H1 (cell line): Measurements from ENCODE around the gene MTMR6. TPM values are rescaled to one million over a fixed set of nuclear protein-coding genes. Genes with fewer than 3 reads are reported as not detected.

Experiments
- CTCF ChIA-PET: fragments of 300-600 bp; sonication (Branson Sonifier 250); formaldehyde crosslinking; loops from one replicate; lab custom pipeline; 2021; ENCODE audit not compliant: partially characterized antibody; lab: Charles Lee
- POLR2A ChIA-PET: fragments of 300-600 bp; sonication (Branson Sonifier 250); formaldehyde crosslinking; loops from one replicate; lab custom pipeline; 2021; ENCODE audit warnings: inconsistent platforms; ENCODE audit not compliant: partially characterized antibody; lab: Charles Lee
- DNase-seq, 2 experiments: peaks; one replicate each; pipeline versions ENCODE4 v3.0.0 to v3.0.0-alpha.2; 2010 to 2022; ENCODE audit warnings: low spot score in 2 of 2, low read depth in 1 of 2, mixed read lengths in 1 of 2
- FAIRE-seq: peaks from 2 replicates; lab custom pipeline; 2011; peaks lifted over from hg19 to GRCh38; lab: Jason Lieb, UNC
- H2AFZ ChIP-seq: 2 replicates; pipeline ENCODE4 v1.8.1; 2012; ENCODE audit warnings: low read length, inconsistent platforms
- H2AK5ac ChIP-seq: 2 replicates; pipeline ENCODE4 v1.6.1; 2013; ENCODE audit warnings: low read depth, low read length
- H2BK120ac ChIP-seq: replicated peaks from 2 replicates; pipeline ENCODE3; 2013; ENCODE audit warnings: low read depth, low read length, inconsistent platforms
- H2BK12ac ChIP-seq: 2 replicates; pipeline ENCODE4 v1.6.1; 2013; ENCODE audit warnings: low read depth, low read length
- H2BK15ac ChIP-seq: 2 replicates; pipeline ENCODE4 v1.6.1; 2013; ENCODE audit warnings: low read length
- H2BK20ac ChIP-seq: 2 replicates; pipeline ENCODE4 v1.6.1; 2013; ENCODE audit warnings: low read length
- H2BK5ac ChIP-seq: 2 replicates; pipeline ENCODE4 v1.6.1; 2013; ENCODE audit warnings: low read depth, low read length
- H3K14ac ChIP-seq: 2 replicates; pipeline ENCODE4 v1.6.1; 2013; ENCODE audit warnings: inconsistent platforms; ENCODE audit not compliant: insufficient read length
- H3K18ac ChIP-seq: 2 replicates; pipeline ENCODE4 v1.6.1; 2013; ENCODE audit warnings: low read length; ENCODE audit errors: extremely low read depth
- H3K23ac ChIP-seq: 2 replicates; pipeline ENCODE4 v1.6.1; 2013; ENCODE audit warnings: inconsistent platforms; ENCODE audit not compliant: insufficient read length
- H3K23me2 ChIP-seq: 2 replicates; pipeline ENCODE4 v1.6.1; 2013; ENCODE audit warnings: low read depth, low read length
- H3K27ac ChIP-seq: 2 replicates; pipeline ENCODE4 v1.6.1; 2011; ENCODE audit warnings: low read depth, low read length, inconsistent platforms
- H3K27me3 ChIP-seq, 4 experiments: replicated peaks in 1 of 4; 1 replicate in 1 of 4; 2 replicates in 3 of 4; pipeline versions ENCODE4 v1.6.1 to v1.8.1; 2011 to 2013; ENCODE audit warnings: low read length in 3 of 4, mild to moderate bottlenecking in 3 of 4, inconsistent platforms in 2 of 4, mixed read lengths in 2 of 4, moderate library complexity in 1 of 4; ENCODE audit not compliant: control insufficient read depth in 3 of 4, insufficient read depth in 3 of 4; ENCODE audit errors: extremely low read depth in 1 of 4
- H3K36me3 ChIP-seq, 4 experiments: 2 replicates each; pipeline versions ENCODE4 v1.6.1 to v1.8.1; 2011 to 2013; ENCODE audit warnings: mild to moderate bottlenecking in 4 of 4, low read length in 3 of 4, moderate library complexity in 2 of 4, control low read depth in 1 of 4, inconsistent platforms in 1 of 4; ENCODE audit not compliant: insufficient read depth in 4 of 4, control insufficient read depth in 2 of 4
- H3K4ac ChIP-seq: replicated peaks from 2 replicates; pipeline ENCODE3; 2013; ENCODE audit warnings: low read length, low read depth, mixed read lengths, inconsistent platforms; ENCODE audit not compliant: insufficient read length
- H3K4me1 ChIP-seq, 4 experiments: replicated peaks in 1 of 4; 1 replicate in 1 of 4; 2 replicates in 3 of 4; pipeline versions ENCODE4 v1.6.1 to v1.8.1; 2011 to 2013; ENCODE audit warnings: low read length in 3 of 4, inconsistent platforms in 2 of 4, mixed read lengths in 1 of 4; ENCODE audit not compliant: insufficient read depth in 4 of 4, control insufficient read depth in 3 of 4
- H3K4me2 ChIP-seq, 2 experiments: 2 replicates each; pipeline versions ENCODE4 v1.6.1 to v1.8.1; 2011 to 2013; ENCODE audit warnings: low read depth in 2 of 2, low read length in 2 of 2, control low read depth in 1 of 2, inconsistent platforms in 1 of 2, mild to moderate bottlenecking in 1 of 2; ENCODE audit not compliant: insufficient read depth in 1 of 2
- H3K4me3 ChIP-seq, 4 experiments: fragments of 200-600, 300-600 bp in 1 of 4; sonication (generic), shearing (Covaris generic), sonication (Bioruptor Twin) in 1 of 4; 2 replicates each; pipeline versions ENCODE4 v1.5.1 to v1.8.1; 2011 to 2016; ENCODE audit warnings: low read length in 4 of 4, low read depth in 3 of 4, control low read depth in 2 of 4, inconsistent platforms in 2 of 4, mild to moderate bottlenecking in 2 of 4, mixed read lengths in 1 of 4, moderate library complexity in 1 of 4; ENCODE audit not compliant: insufficient read depth in 2 of 4; ENCODE audit errors: extremely low read depth in 1 of 4
- H3K56ac ChIP-seq: replicated peaks from 2 replicates; pipeline ENCODE3; 2013; ENCODE audit warnings: low read depth, mild to moderate bottlenecking, mixed read lengths, low read length, inconsistent platforms; ENCODE audit not compliant: insufficient read length
- H3K79me1 ChIP-seq: 2 replicates; pipeline ENCODE4 v1.6.1; 2013; ENCODE audit warnings: low read depth, low read length, control low read depth
- H3K79me2 ChIP-seq, 2 experiments: 2 replicates each; pipeline versions ENCODE4 v1.6.1 to v1.8.1; 2012 to 2013; ENCODE audit warnings: low read length in 2 of 2, mild to moderate bottlenecking in 2 of 2, inconsistent platforms in 1 of 2; ENCODE audit not compliant: insufficient read depth in 2 of 2, control insufficient read depth in 1 of 2
- H3K9ac ChIP-seq, 4 experiments: replicated peaks in 1 of 4; 1 replicate in 1 of 4; 2 replicates in 3 of 4; pipeline versions ENCODE4 v1.6.1 to v1.8.1; 2011 to 2013; ENCODE audit warnings: low read depth in 3 of 4, low read length in 3 of 4, control low read depth in 2 of 4, mild to moderate bottlenecking in 2 of 4, moderate library complexity in 2 of 4, inconsistent platforms in 1 of 4; ENCODE audit errors: extremely low read depth in 1 of 4
- H3K9me3 ChIP-seq, 2 experiments: 2 replicates each; pipeline versions ENCODE4 v1.6.1 to v1.8.1; 2012 to 2013; ENCODE audit warnings: mild to moderate bottlenecking in 2 of 2, moderate library complexity in 2 of 2, control low read depth in 1 of 2, inconsistent platforms in 1 of 2, low read depth in 1 of 2, low read length in 1 of 2, mixed read lengths in 1 of 2; ENCODE audit not compliant: insufficient read depth in 2 of 2
- H4K20me1 ChIP-seq, 2 experiments: replicated peaks in 1 of 2; 2 replicates each; pipeline versions ENCODE3 to v1.8.1; 2011 to 2013; ENCODE audit warnings: inconsistent platforms in 2 of 2, low read length in 2 of 2, mild to moderate bottlenecking in 1 of 2; ENCODE audit not compliant: insufficient read depth in 2 of 2, control insufficient read depth in 1 of 2
- H4K5ac ChIP-seq: 2 replicates; pipeline ENCODE4 v1.6.1; 2013; ENCODE audit warnings: low read length, low read depth, mixed read lengths, inconsistent platforms; ENCODE audit not compliant: insufficient read length
- H4K8ac ChIP-seq: 2 replicates; pipeline ENCODE4 v1.8.0; 2013; ENCODE audit warnings: mild to moderate bottlenecking, moderate library complexity, low read length, inconsistent platforms; ENCODE audit not compliant: insufficient read depth; ENCODE audit errors: extremely low read depth
- H4K91ac ChIP-seq: replicated peaks from 2 replicates; pipeline ENCODE3; 2013; ENCODE audit warnings: low read length, mixed read lengths, inconsistent platforms; ENCODE audit not compliant: insufficient read length
- ASH2L ChIP-seq: fragments of 200-600, 300-600 bp; sonication (generic); IDR thresholded peaks from one replicate; pipeline ENCODE4 v1.7.1; 2017; ENCODE audit warnings: low read length
- BACH1 ChIP-seq: IDR thresholded peaks from 2 replicates; pipeline ENCODE4 v1.6.1; 2012; ENCODE audit warnings: low read length, improper control_type of control experiment
- CBX8 ChIP-seq: fragments of 300-800, 300-1000 bp; sonication (generic); IDR thresholded peaks from 2 replicates; pipeline ENCODE4 v1.7.1; 2016; ENCODE audit warnings: low read depth, low read length, borderline replicate concordance
- CEBPB ChIP-seq: IDR thresholded peaks from 2 replicates; pipeline ENCODE4 v1.6.1; 2012; ENCODE audit warnings: low read depth, low read length
- EGR1 ChIP-seq: IDR thresholded peaks from 2 replicates; pipeline ENCODE4 v1.6.1; 2011; ENCODE audit warnings: low read depth, low read length, borderline replicate concordance
- EZH2 ChIP-seq: fragments of 200-600 bp; sonication (generic); IDR thresholded peaks from 2 replicates; pipeline ENCODE4 v1.7.1; 2012; ENCODE audit warnings: low read depth, mild to moderate bottlenecking, moderate library complexity, low read length, inconsistent platforms; ENCODE audit not compliant: severe bottlenecking
- JUND ChIP-seq: IDR thresholded peaks from 2 replicates; pipeline ENCODE4 v1.6.1; 2011; ENCODE audit warnings: mild to moderate bottlenecking, improper control_type of control experiment, low read length
- MAFK ChIP-seq: IDR thresholded peaks from 2 replicates; pipeline ENCODE4 v1.6.1; 2012; ENCODE audit warnings: low read depth, mild to moderate bottlenecking, improper control_type of control experiment, low read length
- POU5F1 ChIP-seq: IDR thresholded peaks from 2 replicates; pipeline ENCODE4 v1.6.1; 2011; ENCODE audit warnings: low read depth, mild to moderate bottlenecking, low read length, moderate library complexity
- RBBP5 ChIP-seq: IDR thresholded peaks from 2 replicates; pipeline ENCODE4 v1.7.1; 2012; ENCODE audit warnings: low read depth, mild to moderate bottlenecking, inconsistent platforms, low read length, moderate library complexity, borderline replicate concordance
- RXRA ChIP-seq: IDR thresholded peaks from 2 replicates; pipeline ENCODE4 v1.6.1; 2011; ENCODE audit warnings: low read depth, mild to moderate bottlenecking, low read length, moderate library complexity; ENCODE audit not compliant: insufficient read depth
- SIN3A ChIP-seq, 2 experiments: IDR thresholded peaks in 1 of 2; conservative IDR thresholded peaks in 1 of 2; 2 replicates each; pipeline ENCODE4 v1.6.1; 2011 to 2012; ENCODE audit warnings: low read length in 2 of 2, improper control_type of control experiment in 1 of 2, low read depth in 1 of 2, mild to moderate bottlenecking in 1 of 2
- TAF1 ChIP-seq: IDR thresholded peaks from 2 replicates; pipeline ENCODE4 v1.6.1; 2011; ENCODE audit warnings: mild to moderate bottlenecking, low read depth, low read length
- TAF7 ChIP-seq: optimal IDR thresholded peaks from 2 replicates; pipeline ENCODE3; 2011; ENCODE audit warnings: low read depth, mild to moderate bottlenecking, inconsistent platforms, low read length, moderate library complexity, borderline replicate concordance
- WGBS, 2 experiments: shearing (Covaris generic) in 1 of 2; methylation state at CpG; one replicate each; pipeline versions ENCODE4 v1.1.6 to v1.1.7; 2013 to 2015; ENCODE audit warnings: low lambda C conversion rate in 2 of 2, mixed read lengths in 2 of 2, inconsistent platforms in 1 of 2, low coverage in 1 of 2, missing lambda C conversion rate in 1 of 2; ENCODE audit not compliant: insufficient replicate concordance in 2 of 2, insufficient coverage in 1 of 2, insufficient read length in 1 of 2; ENCODE audit errors: extremely low coverage in 1 of 2, missing lambda C conversion rate in 1 of 2; 5-methylcytosine and 5-hydroxymethylcytosine counted together
- polyA plus RNA-seq, 7 experiments: library from polyadenylated mRNA; depleted of rRNA in 3 of 7; stranded (reverse) in 5 of 7; unstranded in 2 of 7; fragments of >200 nt in 5 of 7; fragments of 200-250 nt in 2 of 7; gene quantifications; 1 replicate in 5 of 7; 2 replicates in 1 of 7; 4 replicates in 1 of 7; pipeline versions ENCODE4 v1.2.1 to v1.2.3, GENCODE V29; 2011 to 2013; ENCODE audit warnings: missing spikeins in 2 of 7, mixed read lengths in 2 of 7
- total RNA-seq: library from RNA; stranded (reverse); fragmentation: NEBNext Ultra II Directional; extraction: Animal tissue kit (Norgen Biotek cat#: 25700); gene quantifications from 2 replicates; pipeline ENCODE4 v1.2.1, GENCODE V29; 2021

MTMR6 gene
- total and polyA plus RNA-seq, 2 of the 8 experiments (the other 6 are each of a cell fraction or from before 2014, with no cell fraction given) = 2.1 to 8.4 TPM

DNA sequence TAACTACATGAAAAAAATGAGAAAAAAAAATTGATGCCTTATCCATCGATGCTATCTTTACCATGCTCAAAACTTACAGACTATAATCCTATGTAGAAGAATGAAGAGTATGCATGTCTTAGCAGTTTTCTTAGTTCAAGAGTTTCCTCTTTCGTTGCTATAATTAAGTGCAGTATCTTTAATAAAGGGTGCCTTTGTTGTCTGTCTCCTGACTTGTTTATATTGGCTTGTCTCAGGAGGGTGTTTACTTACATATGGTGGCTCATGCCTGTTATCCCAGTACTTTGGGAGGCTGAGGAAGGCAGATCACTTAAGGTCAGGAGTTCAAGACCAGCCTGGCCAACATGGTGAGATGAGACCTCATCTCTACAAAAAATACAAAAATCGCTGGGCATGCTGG, 44.3 kb downstream of the MTMR6 start:
- Histone ChIP-seq H2BK5ac (no peak overlapping the region), H3K9me3 (no peaks in the 10 kb centered on the region), H3K18ac (no peak overlapping the region), H3K4me1 (no peaks in the 10 kb centered on the region), H3K9ac (no peak overlapping the region), H2BK15ac (no peak overlapping the region), H3K4me2 (no peak overlapping the region), H3K14ac (no peak overlapping the region), H3K27ac (no peak overlapping the region), H3K4ac (no peak overlapping the region), H4K20me1 (no peaks in the 10 kb centered on the region), H3K79me2 (no peaks in the 10 kb centered on the region), H3K36me3 (no peaks in the 10 kb centered on the region), H3K4me3 (no peak overlapping the region), H3K23me2 (no peaks in the 10 kb centered on the region), H2AFZ (no peak overlapping the region), H3K79me1 (no peaks in the 10 kb centered on the region), H2BK120ac (no peak overlapping the region), H3K23ac (no peak overlapping the region), H4K5ac (no peak overlapping the region), H2AK5ac (no peak overlapping the region), H3K27me3 (no peaks in the 10 kb centered on the region), H4K8ac (no peak overlapping the region), H2BK12ac (no peak overlapping the region), H2BK20ac (no peak overlapping the region), H3K56ac (no peak overlapping the region), H4K91ac (no peak overlapping the region)
- FAIRE-seq = no peak
- no peak for DNase-seq
- TF ChIP-seq ASH2L = no peak
- no peak for TF ChIP-seq BACH1
- TF ChIP-seq CBX8 = no peak
- TF ChIP-seq EGR1 = no peak
- no peak for TF ChIP-seq POU5F1
- no peak for TF ChIP-seq MAFK
- TF ChIP-seq JUND = no peak
- TF ChIP-seq TAF1 = no peak
- no peak for TF ChIP-seq EZH2
- no peak for TF ChIP-seq RBBP5
- TF ChIP-seq RXRA = no peak
- no peak for TF ChIP-seq SIN3A (conservative IDR thresholded peaks at IDR 0.05 in 1 of 2, IDR thresholded peaks at IDR 0.05 in 1 of 2; ENCODE audit: low read depth in 1 of 2, low read length in 2 of 2)
- no peak for TF ChIP-seq CEBPB
- no peak for TF ChIP-seq TAF7
- WGBS, 2 experiments = 88% methylated on average over 3 of the region's 3 CpGs; no CpG with 5 or more reads in 1 of the 2 experiments
- ChIA-PET POLR2A (no interaction called here), CTCF (interaction anchor here (1.5 to 2.0 kb wide), 2 partner anchors 10 to 11 kb away, joined by 4 to 7 read pairs; no protein-coding TSS in a partner anchor)
